HEK293 (cell line): ENCODE data around the gene VMAC.

ENCODE experiments used
- CTCF ChIA-PET: fragments of 350-600 bp; formaldehyde crosslinking; extraction: SDS; loops from one replicate; lab custom pipeline; 2021; ENCODE audit warnings: antibody characterized with exemption; lab: Yijun Ruan, JAX
- POLR2A ChIA-PET: fragments of 300-600 bp; formaldehyde crosslinking; extraction: SDS; loops from one replicate; lab custom pipeline; 2020; ENCODE audit warnings: antibody characterized with exemption, inconsistent platforms; lab: Yijun Ruan, JAX
- H3K27ac ChIP-seq: fragments of 200-500 bp; sonication (Bioruptor generic); 2 replicates; pipeline ENCODE4 v1.5.1; 2014; ENCODE audit warnings: low read depth, low read length, control low read depth, inconsistent platforms; ENCODE audit errors: extremely low read depth
- H3K36me3 ChIP-seq, 2 experiments: fragments of 200-500 bp in 1 of 2; sonication (Bioruptor generic) in 1 of 2; 1 replicate in 1 of 2; 2 replicates in 1 of 2; pipeline ENCODE4 v1.5.1; 2014 to 2017; ENCODE audit warnings: inconsistent platforms in 2 of 2, low read length in 2 of 2; ENCODE audit not compliant: control insufficient read depth in 2 of 2, insufficient read depth in 1 of 2
- H3K4me1 ChIP-seq: fragments of 200-500 bp; sonication (Bioruptor generic); 2 replicates; pipeline ENCODE4 v1.5.1; 2014; ENCODE audit warnings: mild to moderate bottlenecking, low read length, inconsistent platforms; ENCODE audit not compliant: control insufficient read depth, insufficient read depth
- H3K4me3 ChIP-seq: 2 replicates; pipeline ENCODE4 v1.5.1; 2011; ENCODE audit warnings: low read depth, mild to moderate bottlenecking, control low read depth, low read length, moderate library complexity
- H3K9me3 ChIP-seq: fragments of 200-500 bp; sonication (Bioruptor generic); 2 replicates; pipeline ENCODE4 v1.5.1; 2014; ENCODE audit warnings: low read depth, low read length, inconsistent platforms; ENCODE audit not compliant: control insufficient read depth, insufficient read depth
- EGR2 ChIP-seq: fragments of 450-650 bp; formaldehyde crosslinking; IDR thresholded peaks from 2 replicates; pipeline ENCODE4 v1.5.1; 2016; ENCODE audit warnings: low read depth, missing biosample characterization, missing genetic modification characterization
- GLIS1 ChIP-seq: fragments of 450-650 bp; formaldehyde crosslinking; IDR thresholded peaks from 2 replicates; pipeline ENCODE4 v1.5.1; 2016; ENCODE audit warnings: missing biosample characterization, missing genetic modification characterization
- KLF16 ChIP-seq: fragments of 450-650 bp; formaldehyde crosslinking; IDR thresholded peaks from 2 replicates; pipeline ENCODE4 v1.5.1; 2017; ENCODE audit warnings: missing biosample characterization, missing genetic modification characterization
- REST ChIP-seq: fragments of 450-650 bp; formaldehyde crosslinking; IDR thresholded peaks from 2 replicates; pipeline ENCODE4 v1.5.1; 2016; ENCODE audit warnings: missing biosample characterization, missing genetic modification characterization
- ZFHX2 ChIP-seq: fragments of 450-650 bp; formaldehyde crosslinking; conservative IDR thresholded peaks from 2 replicates; pipeline ENCODE4 v1.5.1; 2016; ENCODE audit warnings: missing biosample characterization, missing genetic modification characterization
- ZIC2 ChIP-seq: fragments of 450-650 bp; formaldehyde crosslinking; IDR thresholded peaks from 2 replicates; pipeline ENCODE4 v1.5.1; 2016; ENCODE audit warnings: missing biosample characterization, missing genetic modification characterization
- ZNF10 ChIP-seq: fragments of 450-650 bp; formaldehyde crosslinking; IDR thresholded peaks from 2 replicates; pipeline ENCODE4 v1.5.1; 2017; ENCODE audit warnings: missing biosample characterization, missing genetic modification characterization
- ZNF155 ChIP-seq: fragments of 450-650 bp; formaldehyde crosslinking; IDR thresholded peaks from 2 replicates; pipeline ENCODE4 v1.5.1; 2016; ENCODE audit warnings: missing biosample characterization, missing genetic modification characterization
- ZNF16 ChIP-seq: fragments of 450-650 bp; formaldehyde crosslinking; IDR thresholded peaks from 2 replicates; pipeline ENCODE4 v1.5.1; 2016; ENCODE audit warnings: low read depth, missing biosample characterization, missing genetic modification characterization
- ZNF175 ChIP-seq: fragments of 450-650 bp; formaldehyde crosslinking; IDR thresholded peaks from 2 replicates; pipeline ENCODE4 v1.5.1; 2016; ENCODE audit warnings: missing biosample characterization, missing genetic modification characterization
- ZNF366 ChIP-seq: fragments of 450-650 bp; formaldehyde crosslinking; conservative IDR thresholded peaks from 2 replicates; pipeline ENCODE4 v1.5.1; 2016; ENCODE audit warnings: missing biosample characterization, missing genetic modification characterization
- ZNF501 ChIP-seq: fragments of 450-650 bp; formaldehyde crosslinking; IDR thresholded peaks from 2 replicates; pipeline ENCODE4 v1.5.1; 2016; ENCODE audit warnings: missing biosample characterization, missing genetic modification characterization
- ZNF530 ChIP-seq: fragments of 450-650 bp; formaldehyde crosslinking; IDR thresholded peaks from 2 replicates; pipeline ENCODE4 v1.5.1; 2016; ENCODE audit warnings: low read depth, missing biosample characterization, missing genetic modification characterization
- ZNF600 ChIP-seq: fragments of 450-650 bp; formaldehyde crosslinking; IDR thresholded peaks from 2 replicates; pipeline ENCODE4 v1.5.1; 2016; ENCODE audit warnings: missing biosample characterization, missing genetic modification characterization

VMAC gene

GRCh38 chr19:5903624-5904351 is 884 bp upstream of the VMAC start, which contains the start of gene NDUFA11 (continued):
- peak; percentile 72 for TF ChIP-seq ZNF501 (tag by site-specific recombination)

GRCh38 chr19:5905114-5905778 is 574 bp downstream of the VMAC start:
- H3K36me3 ChIP-seq: peaks cover 4 to 22% of the 10 kb centered on the region in 2 experiments; a peak in 2 of 3 replicates
- H3K27ac ChIP-seq: no peak overlapping the region; the same call in 1 of the 2 replicates
- POLR2A ChIA-PET: interaction anchor here (1.0 to 1.5 kb wide), 2 partner anchors 185 to 282 kb away, joined by 3 to 4 read pairs; partner anchors contain the start of genes CATSPERD, LONP1, SAFB and SAFB2
- H3K4me1 ChIP-seq: no peaks in the 10 kb centered on the region
- peak overlapping the region; percentile 84 for H3K4me3 ChIP-seq
- TF ChIP-seq ZNF530 (no peak), REST (tag by site-specific recombination) (no peak), ZNF16 (peak; percentile 64; the same call in 1 of the 2 replicates), ZNF10 (0 out of 2 replicates have a peak, but pooled peaks have one; percentile 7), KLF16 (tag by site-specific recombination) (0 out of 2 replicates have a peak, but pooled peaks have one; percentile 5), ZNF366 (tag by site-specific recombination) (no peak), ZNF175 (tag by site-specific recombination) (no peak)
- CTCF ChIA-PET: interaction anchor here (0.7 to 6.5 kb wide), 3 partner anchors 12 to 101 kb away, joined by 5 to 56 read pairs (median 6); partner anchors contain the start of gene NRTN
- no peaks in the 10 kb centered on the region for H3K9me3 ChIP-seq

GRCh38 chr19:5907241-5907640 is 2.6 kb downstream of the VMAC start:
- TF ChIP-seq ZNF155 (tag by site-specific recombination) (no peak), EGR2 (peak; percentile 53), ZFHX2 (peak; percentile 78)
- TF ChIP-seq, all 188 proteins: peak for 2
- Histone ChIP-seq H3K4me3 (no peak overlapping the region), H3K9me3 (no peaks in the 10 kb centered on the region), H3K27ac (no peak overlapping the region), H3K36me3 (peaks cover 0 to 12% of the 10 kb centered on the region in 2 experiments; a peak in 2 of 3 replicates), H3K4me1 (no peaks in the 10 kb centered on the region)
- CTCF ChIA-PET: interaction anchor here (0.7 to 1.4 kb wide), 2 partner anchors 14 to 46 kb away, joined by 3 to 4 read pairs; no protein-coding TSS in a partner anchor
- POLR2A ChIA-PET: no interaction called here

- Histone ChIP-seq H3K4me3 (no peak overlapping the region), H3K36me3 (peaks cover 0 to 18% of the 10 kb centered on the region in 2 experiments; a peak in 2 of 3 replicates), H3K9me3 (no peaks in the 10 kb centered on the region), H3K27ac (no peak overlapping the region), H3K4me1 (no peaks in the 10 kb centered on the region)
- TF ChIP-seq ZNF600 (peak; percentile 35; the same call in 1 of the 2 replicates), ZIC2 (tag by site-specific recombination) (peak; percentile 74), GLIS1 (tag by site-specific recombination) (no peak)
- POLR2A ChIA-PET: interaction anchor here (0.6 kb wide), 1 partner anchor 20 kb away, joined by 3 read pairs; no protein-coding TSS in a partner anchor
- CTCF ChIA-PET: interaction anchor here (0.6 kb wide), 1 partner anchor 86 kb away, joined by 3 read pairs; no protein-coding TSS in a partner anchor
These were observed 4.2 kb downstream of the VMAC start for GRCh38 chr19:5908773-5909442.
